NT2/D1 (cell line): ENCODE data around the gene DIAPH3.

Experiments used
- DNase-seq: peaks from one replicate; pipeline ENCODE4 v3.0.0-alpha.2; 2011; ENCODE audit warnings: low read depth, low spot score
- H3K27me3 ChIP-seq: 2 replicates; pipeline ENCODE4 v1.6.0; 2011; ENCODE audit warnings: mild to moderate bottlenecking; ENCODE audit not compliant: insufficient read length, insufficient read depth
- H3K36me3 ChIP-seq: 2 replicates; pipeline ENCODE4 v1.6.1; 2011; ENCODE audit warnings: mild to moderate bottlenecking, low read length, mixed read lengths; ENCODE audit not compliant: insufficient read depth, insufficient read length
- H3K4me1 ChIP-seq: 2 replicates; pipeline ENCODE4 v1.5.1; 2011; ENCODE audit not compliant: insufficient read depth, insufficient read length
- H3K4me3 ChIP-seq: 2 replicates; pipeline ENCODE4 v1.5.1; 2011; ENCODE audit warnings: low read depth; ENCODE audit not compliant: insufficient read length
- H3K9ac ChIP-seq: 2 replicates; pipeline ENCODE4 v1.6.0; 2011; ENCODE audit warnings: low read depth; ENCODE audit not compliant: insufficient read length
- H3K9me3 ChIP-seq: 2 replicates; pipeline ENCODE4 v1.5.1; 2011; ENCODE audit warnings: mild to moderate bottlenecking, low read length; ENCODE audit not compliant: insufficient read depth
- SUZ12 ChIP-seq: IDR thresholded peaks from 2 replicates; pipeline ENCODE4 v1.6.1; 2011; ENCODE audit not compliant: insufficient read length, insufficient read depth; ENCODE audit errors: extremely low read depth
- YY1 ChIP-seq: IDR thresholded peaks from 2 replicates; pipeline ENCODE4 v1.6.1; 2011; ENCODE audit not compliant: insufficient read length, insufficient read depth
- ZNF274 ChIP-seq: IDR thresholded peaks from 2 replicates; pipeline ENCODE4 v1.6.1; 2011; ENCODE audit warnings: mild to moderate bottlenecking, low read depth, low read length

The DIAPH3 gene

DNA sequence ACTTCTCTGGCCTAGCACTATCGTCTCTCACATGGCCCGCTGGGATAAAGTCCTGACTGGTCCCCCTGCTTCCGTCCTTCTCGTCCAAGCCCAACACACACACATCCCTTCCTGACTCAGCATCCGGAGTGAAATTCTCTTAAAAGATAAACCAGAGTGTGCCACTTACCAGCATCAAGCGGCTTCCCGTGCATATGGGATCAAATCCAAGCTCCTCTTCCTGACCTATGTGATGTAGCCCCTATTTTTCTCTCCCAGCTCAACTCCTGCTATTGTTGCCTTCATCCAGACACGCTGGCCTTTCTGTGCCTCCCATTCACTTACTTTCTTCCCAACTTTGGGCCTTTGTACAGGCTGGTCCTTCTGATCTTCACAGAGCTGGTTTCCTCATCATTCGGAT is 530.4 kb downstream of the DIAPH3 start:
- no peak for DNase-seq
- Histone ChIP-seq H3K9ac (no peak overlapping the region), H3K4me1 (no peaks in the 10 kb centered on the region), H3K27me3 (no peaks in the 10 kb centered on the region), H3K4me3 (no peak overlapping the region), H3K36me3 (no peaks in the 10 kb centered on the region), H3K9me3 (no peaks in the 10 kb centered on the region)
- TF ChIP-seq SUZ12 (no peak), YY1 (no peak), ZNF274 (no peak)

DNA sequence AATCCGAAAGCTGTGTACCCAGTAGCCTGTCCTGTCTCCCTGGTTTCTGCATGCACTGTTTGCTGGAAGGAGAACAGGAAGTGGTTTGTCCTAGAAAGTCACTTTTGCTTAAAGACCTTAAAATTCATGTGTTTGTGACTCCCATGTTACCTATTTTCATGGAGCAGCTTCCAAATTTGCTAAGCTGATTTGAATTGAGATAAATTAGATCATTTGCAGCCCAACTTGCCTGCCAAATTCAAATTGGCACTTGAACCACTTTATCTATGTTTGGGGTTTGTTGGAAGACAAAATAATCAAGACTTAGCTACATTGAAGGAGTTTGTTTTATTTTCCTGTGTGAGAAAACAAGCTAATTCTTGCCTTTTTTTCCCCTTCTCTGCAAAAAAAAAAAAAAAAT is 532.5 kb downstream of the DIAPH3 start:
- TF ChIP-seq YY1 (no peak), SUZ12 (no peak), ZNF274 (no peak)
- Histone ChIP-seq H3K36me3 (no peaks in the 10 kb centered on the region), H3K4me1 (no peaks in the 10 kb centered on the region), H3K27me3 (no peaks in the 10 kb centered on the region), H3K9ac (no peak overlapping the region), H3K9me3 (no peaks in the 10 kb centered on the region), H3K4me3 (no peak overlapping the region)
- DNase-seq = no peak

DNA sequence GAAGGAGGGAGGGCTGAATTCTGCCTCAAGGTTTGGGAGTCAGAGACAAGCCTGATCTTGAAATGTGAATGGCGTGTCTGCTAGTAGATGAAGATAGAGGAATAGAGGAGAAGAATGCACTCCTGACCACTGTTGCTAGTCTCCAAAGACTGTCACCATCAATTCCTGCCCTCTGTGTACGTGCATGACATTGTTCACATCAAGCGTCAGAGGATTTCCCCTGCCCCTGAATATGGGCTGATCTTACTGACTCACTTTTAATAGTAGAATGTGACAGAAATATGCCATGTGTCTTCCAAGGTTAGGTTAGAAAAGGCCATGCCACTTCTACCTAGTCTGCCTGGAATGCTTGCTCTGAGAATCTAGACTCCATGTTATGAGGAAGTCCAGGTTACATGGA is 538.6 kb downstream of the DIAPH3 start:
- H3K4me3 ChIP-seq = no peak overlapping the region
- no peaks in the 10 kb centered on the region for H3K9me3 ChIP-seq
- no peak overlapping the region for H3K9ac ChIP-seq
- TF ChIP-seq YY1 (no peak), ZNF274 (no peak), SUZ12 (no peak)
- H3K4me1 ChIP-seq = no peaks in the 10 kb centered on the region
- H3K36me3 ChIP-seq = no peaks in the 10 kb centered on the region
- no peak for DNase-seq
- H3K27me3 ChIP-seq = no peaks in the 10 kb centered on the region

DNA sequence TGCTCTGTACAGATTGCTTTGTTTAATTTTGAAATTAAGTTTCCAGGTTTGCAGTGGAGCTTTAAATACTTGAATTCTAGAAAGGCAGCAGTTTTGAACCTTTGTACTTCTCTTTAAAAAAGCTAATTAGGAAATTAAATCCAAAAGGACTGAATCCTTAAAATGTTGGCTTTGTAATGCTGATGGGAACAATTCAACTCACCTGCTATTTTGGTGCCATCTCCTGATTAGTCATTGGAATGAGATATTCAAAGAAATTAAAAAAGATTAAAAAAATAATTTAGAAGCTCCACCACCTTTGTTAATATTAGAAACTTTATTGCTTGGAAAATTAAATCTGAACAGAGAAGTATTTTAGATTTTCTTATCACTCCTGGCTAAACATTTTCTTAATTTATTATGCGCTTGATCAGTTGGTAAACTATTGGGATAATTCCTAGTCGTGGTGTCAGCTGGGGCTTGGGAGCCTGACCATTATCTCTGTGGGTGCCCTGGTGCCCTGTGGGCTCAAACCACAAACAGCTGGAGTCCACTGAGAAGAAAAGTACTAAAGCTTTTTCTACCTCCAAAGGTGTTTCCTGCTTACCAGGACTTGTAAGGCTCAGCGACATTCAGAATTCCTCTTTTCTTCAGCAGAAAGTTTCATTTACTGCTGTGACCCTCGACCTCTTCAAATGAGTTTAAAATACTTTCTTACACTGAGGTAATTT is 540.4 kb downstream of the DIAPH3 start:
- no peak overlapping the region for H3K4me3 ChIP-seq

DNA sequence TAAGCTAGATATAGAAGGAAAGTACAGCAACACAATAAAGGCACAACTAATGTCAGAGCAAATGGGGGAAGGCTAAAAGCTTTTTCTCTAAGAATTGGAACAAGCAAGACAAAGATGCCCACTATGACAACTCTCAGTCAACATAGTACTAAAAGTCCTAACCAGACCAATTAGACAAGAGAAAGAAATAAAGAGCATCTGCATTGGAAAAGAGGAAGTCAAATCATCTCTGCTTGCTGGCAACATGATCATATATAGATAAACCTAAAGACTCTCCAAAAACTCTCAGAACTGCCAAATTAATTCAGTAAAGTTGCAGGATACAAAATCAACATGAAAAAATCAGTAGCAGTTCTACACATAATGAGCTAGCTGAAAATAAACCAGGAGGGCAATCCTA is 542.0 kb downstream of the DIAPH3 start:
- no peaks in the 10 kb centered on the region for H3K4me1 ChIP-seq
- TF ChIP-seq SUZ12 = no peak
- TF ChIP-seq ZNF274 = no peak
- TF ChIP-seq YY1 = no peak
- H3K9ac ChIP-seq = no peak overlapping the region
- no peaks in the 10 kb centered on the region for H3K27me3 ChIP-seq
- no peak for DNase-seq
- no peak overlapping the region for H3K4me3 ChIP-seq
- H3K9me3 ChIP-seq = no peaks in the 10 kb centered on the region
- no peaks in the 10 kb centered on the region for H3K36me3 ChIP-seq

More for the DNA sequence above, 540.4 kb downstream of the DIAPH3 start:
- Histone ChIP-seq H3K9ac (no peak overlapping the region), H3K4me1 (no peaks in the 10 kb centered on the region), H3K9me3 (no peaks in the 10 kb centered on the region), H3K27me3 (no peaks in the 10 kb centered on the region), H3K36me3 (no peaks in the 10 kb centered on the region)
- no peak for TF ChIP-seq SUZ12
- TF ChIP-seq YY1 = no peak
- TF ChIP-seq ZNF274 = no peak
- DNase-seq = no peak
